ENCODE results near the gene PIAS1.

PIAS1 gene

GRCh38 chr15:68175526-68175925, 121.4 kb downstream of the PIAS1 start:
- in situ Hi-C loops (cut with HindIII; ENCODE audit: low sequenced_read_pairs) = no loop called here

DNA sequence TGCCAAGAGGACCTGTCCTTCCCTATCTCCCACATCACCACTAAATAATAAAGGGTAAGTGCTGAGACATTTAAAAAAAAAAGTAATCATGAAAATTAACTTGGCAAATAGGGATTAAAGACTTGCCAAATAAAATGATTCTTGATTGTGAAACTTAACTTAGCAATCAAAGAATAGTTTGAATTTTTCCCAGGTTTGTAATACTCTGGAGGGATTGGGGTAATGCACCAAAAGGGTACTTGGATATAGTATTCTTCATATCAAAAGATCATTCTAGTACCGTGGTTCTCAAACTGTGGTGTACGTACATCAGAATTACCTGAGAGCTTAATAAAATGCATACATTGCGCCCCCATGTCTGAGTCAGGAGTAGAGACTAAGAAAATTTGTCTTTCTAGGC, 122.5 kb downstream of the PIAS1 start:
- in situ Hi-C loops (cut with HindIII; ENCODE audit: low sequenced_read_pairs) = no loop called here

GRCh38 chr15:68177742-68178141, 123.6 kb downstream of the PIAS1 start:
- in situ Hi-C loops (cut with HindIII; ENCODE audit: low sequenced_read_pairs) = no loop called here

DNA sequence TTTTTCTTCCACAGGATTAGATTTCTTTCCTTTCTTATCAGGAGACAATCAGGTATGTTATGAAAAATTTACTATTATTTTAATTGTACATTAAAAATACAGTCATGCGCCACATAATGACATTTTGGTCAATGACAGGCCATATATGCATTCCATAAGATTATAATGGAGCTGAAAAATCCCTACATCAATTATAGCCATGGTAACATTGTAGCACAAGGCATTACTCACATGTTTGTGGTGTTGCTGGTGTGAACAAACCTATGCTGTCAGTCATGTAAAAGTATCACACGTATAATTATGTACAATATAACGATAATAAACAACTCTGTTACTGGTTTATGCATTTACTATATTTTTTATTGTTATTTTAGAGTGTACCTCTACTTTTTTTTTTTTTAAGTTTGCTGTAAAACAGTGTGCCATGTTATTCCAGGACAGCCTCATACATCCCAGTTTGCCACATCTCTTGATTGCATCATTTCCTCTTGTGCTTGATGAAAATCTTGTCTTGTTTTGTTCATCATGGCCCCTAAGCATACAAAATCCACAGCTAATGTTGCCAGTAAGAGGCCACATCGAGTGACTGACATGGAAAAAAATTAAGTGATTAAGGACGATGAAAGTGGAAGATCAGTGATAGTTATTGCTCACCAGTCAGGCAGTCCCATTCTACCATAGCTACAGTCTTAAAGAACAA, 129.7 kb downstream of the PIAS1 start:
- in situ Hi-C loops (cut with HindIII; ENCODE audit: low sequenced_read_pairs) = no loop called here

DNA sequence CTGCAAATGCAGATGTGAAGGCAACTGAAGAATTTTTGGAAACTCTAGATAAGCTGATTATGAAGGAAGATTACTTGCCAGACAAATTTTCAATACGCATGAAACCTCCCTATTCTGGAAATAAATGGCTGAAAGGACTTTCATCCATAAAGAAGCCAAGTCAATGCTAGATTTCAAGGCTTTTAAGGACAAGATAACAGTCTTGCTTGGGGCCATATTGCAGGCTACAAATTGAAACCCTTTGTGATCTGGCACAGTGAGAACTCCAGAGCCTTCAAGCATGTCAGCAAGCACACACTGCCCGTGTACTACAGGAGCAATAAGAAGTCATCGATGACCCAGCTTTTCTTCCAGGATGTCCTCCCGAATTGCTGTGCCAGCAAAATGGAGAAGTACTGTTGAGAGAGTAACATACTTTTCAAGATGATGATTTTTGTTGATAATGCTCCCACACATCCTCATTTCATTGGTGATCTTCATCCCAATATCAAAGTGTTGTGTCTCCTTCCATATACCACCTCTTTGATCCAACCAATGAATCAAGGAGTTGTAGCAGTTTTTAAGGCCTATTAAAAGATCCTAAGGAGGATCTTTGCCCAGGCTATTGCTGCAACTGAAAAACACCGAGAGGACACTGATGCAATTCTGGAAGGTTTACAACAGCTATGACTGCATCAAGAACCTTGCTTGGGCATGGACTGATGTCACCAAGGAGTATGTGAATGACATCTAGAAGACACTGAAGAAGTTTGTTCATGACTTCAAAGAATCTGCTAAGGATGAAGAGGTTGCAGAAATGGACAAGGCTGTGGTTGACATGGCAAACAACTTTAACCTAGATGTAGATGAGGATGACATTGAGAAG, 130.7 kb downstream of the PIAS1 start:
- in situ Hi-C loops (cut with HindIII; ENCODE audit: low sequenced_read_pairs) = no loop called here

GRCh38 chr15:68186671-68187397, 132.7 kb downstream of the PIAS1 start:
- in situ Hi-C loops (cut with HindIII; ENCODE audit: low sequenced_read_pairs) = no loop called here

DNA sequence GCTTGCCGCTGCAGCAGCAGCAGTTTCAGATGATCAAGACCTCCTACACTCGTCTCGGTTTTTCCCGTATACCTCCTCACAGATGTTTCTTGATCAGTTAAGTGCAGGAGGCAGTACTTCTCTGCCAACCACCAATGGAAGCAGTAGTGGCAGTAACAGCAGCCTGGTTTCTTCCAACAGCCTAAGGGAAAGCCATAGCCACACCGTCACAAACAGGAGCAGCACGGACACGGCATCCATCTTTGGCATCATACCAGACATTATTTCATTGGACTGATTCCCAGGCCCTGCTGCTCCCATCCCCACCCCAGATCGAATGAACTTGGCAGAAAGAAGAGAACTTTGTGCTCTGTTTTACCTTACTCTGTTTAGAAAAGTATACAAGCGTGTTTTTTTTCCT, 133.4 kb downstream of the PIAS1 start:
- in situ Hi-C loops (cut with HindIII; ENCODE audit: low sequenced_read_pairs) = no loop called here

GRCh38 chr15:68188647-68189046, 134.5 kb downstream of the PIAS1 start:
- in situ Hi-C loops (cut with HindIII; ENCODE audit: low sequenced_read_pairs) = no loop called here

GRCh38 chr15:68190048-68190447, 135.9 kb downstream of the PIAS1 start:
- in situ Hi-C loops (cut with HindIII; ENCODE audit: low sequenced_read_pairs) = no loop called here

GRCh38 chr15:68191555-68191954, 137.4 kb downstream of the PIAS1 start:
- in situ Hi-C loops (cut with HindIII; ENCODE audit: low sequenced_read_pairs) = no loop called here

GRCh38 chr15:68192117-68192516, 138.0 kb downstream of the PIAS1 start:
- in situ Hi-C loops (cut with HindIII; ENCODE audit: low sequenced_read_pairs) = no loop called here

- in situ Hi-C loops (cut with HindIII; ENCODE audit: low sequenced_read_pairs) = no loop called here
Measured at GRCh38 chr15:68192804-68193486, 138.8 kb downstream of the PIAS1 start.

- in situ Hi-C loops (cut with HindIII; ENCODE audit: low sequenced_read_pairs) = no loop called here
Measured at GRCh38 chr15:68195336-68196112, 141.4 kb downstream of the PIAS1 start.

GRCh38 chr15:68196445-68197169, 142.5 kb downstream of the PIAS1 start:
- in situ Hi-C loops (cut with HindIII; ENCODE audit: low sequenced_read_pairs) = no loop called here

- in situ Hi-C loops (cut with HindIII; ENCODE audit: low sequenced_read_pairs) = no loop called here
Measured at GRCh38 chr15:68197170-68197492, 143.0 kb downstream of the PIAS1 start.

GRCh38 chr15:68197661-68198437, 143.7 kb downstream of the PIAS1 start:
- in situ Hi-C loops (cut with HindIII; ENCODE audit: low sequenced_read_pairs) = no loop called here

- in situ Hi-C loops (cut with HindIII; ENCODE audit: low sequenced_read_pairs) = no loop called here
Measured at GRCh38 chr15:68199340-68199739, 145.2 kb downstream of the PIAS1 start.

- in situ Hi-C loops (cut with HindIII; ENCODE audit: low sequenced_read_pairs) = no loop called here
Measured at GRCh38 chr15:68200016-68200861, 146.1 kb downstream of the PIAS1 start.

Data from endothelial cell of hepatic sinusoid (primary cell).